Measurements from ENCODE around the gene FAM222A. TPM values are rescaled to one million over a fixed set of nuclear protein-coding genes. Genes with fewer than 3 reads are reported as not detected.

The FAM222A gene
- total RNA-seq, 1 experiment from 2014 or later = 3.1 TPM

DNA sequence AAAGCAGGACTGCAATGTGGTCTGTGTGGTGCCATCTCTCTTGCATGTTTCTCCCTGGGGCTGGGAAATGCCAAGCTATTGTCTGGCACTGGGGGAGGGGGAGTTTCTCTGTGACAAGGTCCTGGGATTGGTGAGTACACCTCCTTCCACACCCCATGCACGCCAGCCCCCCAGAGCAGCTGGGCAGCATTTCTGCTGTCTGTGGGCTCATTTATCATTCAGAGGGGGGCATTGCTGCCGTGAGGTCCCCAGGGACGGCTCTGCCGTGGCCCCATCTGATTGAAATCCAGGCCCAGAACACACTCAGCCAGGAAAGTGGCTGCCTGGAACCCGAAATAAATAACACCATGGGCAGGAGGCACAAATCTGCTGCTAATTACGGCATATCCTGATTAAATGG lies 12.6 kb upstream of the FAM222A start:
- Histone ChIP-seq H3K27ac (no peak overlapping the region), H2AFZ (no peak overlapping the region), H3K4me3 (no peak overlapping the region), H3K27me3 (ENCODE audit: insufficient read depth, low read depth) (no peaks in the 10 kb centered on the region), H3K79me2 (ENCODE audit: low read depth) (no peaks in the 10 kb centered on the region), H3K36me3 (ENCODE audit: low read depth) (no peaks in the 10 kb centered on the region), H3K9me3 (ENCODE audit: insufficient read depth, low read depth) (no peaks in the 10 kb centered on the region), H3K9me2 (ENCODE audit: insufficient read depth) (no peaks in the 10 kb centered on the region), H3K4me2 (no peak overlapping the region), H3F3A (ENCODE audit: insufficient read depth, low read depth) (no peaks in the 10 kb centered on the region; the same call in 1 of the 2 replicates), H3K4me1 (replicated peaks; ENCODE audit: insufficient read depth) (no peaks in the 10 kb centered on the region; the same call in 1 of the 2 replicates), H4K20me1 (ENCODE audit: insufficient read depth) (no peaks in the 10 kb centered on the region)
- ChIA-PET POLR2A (ENCODE audit: unreplicated experiment) (no interaction called here), CTCF (no interaction called here)
- no TSS peak for BruUV-seq (replicated peaks)
- intact Hi-C loops (cut with micrococcal nuclease; ENCODE audit: unreplicated experiment) = no loop called here
- no peak for DNase-seq
- TF ChIP-seq, protein P1, sequence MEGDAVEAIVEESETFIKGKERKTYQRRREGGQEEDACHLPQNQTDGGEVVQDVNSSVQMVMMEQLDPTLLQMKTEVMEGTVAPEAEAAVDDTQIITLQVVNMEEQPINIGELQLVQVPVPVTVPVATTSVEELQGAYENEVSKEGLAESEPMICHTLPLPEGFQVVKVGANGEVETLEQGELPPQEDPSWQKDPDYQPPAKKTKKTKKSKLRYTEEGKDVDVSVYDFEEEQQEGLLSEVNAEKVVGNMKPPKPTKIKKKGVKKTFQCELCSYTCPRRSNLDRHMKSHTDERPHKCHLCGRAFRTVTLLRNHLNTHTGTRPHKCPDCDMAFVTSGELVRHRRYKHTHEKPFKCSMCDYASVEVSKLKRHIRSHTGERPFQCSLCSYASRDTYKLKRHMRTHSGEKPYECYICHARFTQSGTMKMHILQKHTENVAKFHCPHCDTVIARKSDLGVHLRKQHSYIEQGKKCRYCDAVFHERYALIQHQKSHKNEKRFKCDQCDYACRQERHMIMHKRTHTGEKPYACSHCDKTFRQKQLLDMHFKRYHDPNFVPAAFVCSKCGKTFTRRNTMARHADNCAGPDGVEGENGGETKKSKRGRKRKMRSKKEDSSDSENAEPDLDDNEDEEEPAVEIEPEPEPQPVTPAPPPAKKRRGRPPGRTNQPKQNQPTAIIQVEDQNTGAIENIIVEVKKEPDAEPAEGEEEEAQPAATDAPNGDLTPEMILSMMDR (conservative IDR thresholded peaks at IDR 0.05) = no peak
- no peak for TF ChIP-seq EZH2 (IDR thresholded peaks at IDR 0.05; ENCODE audit: low read depth)

GRCh38 chr12:109702111-109702841 lies 11.3 kb upstream of the FAM222A start:
- CTCF ChIA-PET = no interaction called here

DNA sequence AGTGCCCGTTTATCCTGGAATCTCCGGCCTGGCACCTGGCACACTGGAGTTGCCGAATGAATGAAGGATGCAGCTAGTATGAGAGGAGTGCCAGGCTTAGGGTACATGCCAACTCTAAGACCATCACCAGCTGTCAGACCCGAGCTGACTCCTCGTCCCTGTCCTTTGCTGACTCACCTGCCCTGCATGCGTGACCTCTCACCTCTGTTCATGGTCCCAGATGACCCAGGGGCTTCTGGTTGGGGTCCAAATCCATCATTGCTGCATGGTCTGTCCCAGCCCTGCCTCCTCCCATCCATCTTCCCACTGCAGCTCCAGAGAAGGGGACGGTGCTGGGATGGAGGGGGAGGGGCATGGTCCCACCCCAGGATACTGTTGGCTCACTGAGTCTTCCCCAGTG lies 9.9 kb upstream of the FAM222A start:
- Histone ChIP-seq H3K27me3 (ENCODE audit: insufficient read depth, low read depth) (no peaks in the 10 kb centered on the region), H3K4me1 (replicated peaks; ENCODE audit: insufficient read depth) (no peaks in the 10 kb centered on the region), H3K9me3 (ENCODE audit: insufficient read depth, low read depth) (no peaks in the 10 kb centered on the region), H3K79me2 (ENCODE audit: low read depth) (no peaks in the 10 kb centered on the region), H3F3A (ENCODE audit: insufficient read depth, low read depth) (no peaks in the 10 kb centered on the region; the same call in 1 of the 2 replicates), H3K27ac (no peak overlapping the region), H3K4me3 (no peak overlapping the region), H3K36me3 (ENCODE audit: low read depth) (no peaks in the 10 kb centered on the region), H3K4me2 (no peak overlapping the region), H2AFZ (no peak overlapping the region), H4K20me1 (ENCODE audit: insufficient read depth) (no peaks in the 10 kb centered on the region), H3K9me2 (ENCODE audit: insufficient read depth) (no peaks in the 10 kb centered on the region)
- ChIA-PET CTCF (no interaction called here), POLR2A (ENCODE audit: unreplicated experiment) (no interaction called here)
- intact Hi-C loops (cut with micrococcal nuclease; ENCODE audit: unreplicated experiment) = no loop called here
- no peak for DNase-seq
- TF ChIP-seq, protein P1 (conservative IDR thresholded peaks at IDR 0.05) = no peak
- no peak for TF ChIP-seq EZH2 (IDR thresholded peaks at IDR 0.05; ENCODE audit: low read depth)
- BruUV-seq (replicated peaks) = no TSS peak

More at GRCh38 chr12:109702111-109702841, 11.3 kb upstream of the FAM222A start:
- H3K27me3 ChIP-seq (ENCODE audit: insufficient read depth, low read depth) = no peaks in the 10 kb centered on the region
- no TSS peak for BruUV-seq (replicated peaks)
- POLR2A ChIA-PET (ENCODE audit: unreplicated experiment) = no interaction called here
- no peaks in the 10 kb centered on the region; the same call in 1 of the 2 replicates for H3F3A ChIP-seq (ENCODE audit: insufficient read depth, low read depth)
- H4K20me1 ChIP-seq (ENCODE audit: insufficient read depth) = no peaks in the 10 kb centered on the region
- no peaks in the 10 kb centered on the region for H3K79me2 ChIP-seq (ENCODE audit: low read depth)
- no peaks in the 10 kb centered on the region for H3K36me3 ChIP-seq (ENCODE audit: low read depth)
- TF ChIP-seq, protein P1 (conservative IDR thresholded peaks at IDR 0.05) = no peak
- no peak for TF ChIP-seq EZH2 (IDR thresholded peaks at IDR 0.05; ENCODE audit: low read depth)
- no peaks in the 10 kb centered on the region for H3K9me2 ChIP-seq (ENCODE audit: insufficient read depth)
- H3K4me2 ChIP-seq = no peak overlapping the region
- no peak overlapping the region for H3K4me3 ChIP-seq
- no peak overlapping the region for H3K27ac ChIP-seq
- H2AFZ ChIP-seq = no peak overlapping the region
- no peaks in the 10 kb centered on the region for H3K4me1 ChIP-seq (replicated peaks; ENCODE audit: insufficient read depth)
- H3K9me3 ChIP-seq (ENCODE audit: insufficient read depth, low read depth) = no peaks in the 10 kb centered on the region
- DNase-seq = no peak
- intact Hi-C loops (cut with micrococcal nuclease; ENCODE audit: unreplicated experiment) = no loop called here

All from PC-9 (cell line).